Neural cell (in vitro differentiated cells): ENCODE measurements around the gene TEDC2. TPM values are rescaled to one million over a fixed set of nuclear protein-coding genes. Genes with fewer than 3 reads are reported as not detected.
A peak's percentile ranks its signal among the peaks of the same experiment; 100 is the strongest.

Experiments
- H2AFZ ChIP-seq: fragments of 200-600, 300-800 bp; sonication (generic), shearing (Covaris generic); 2 replicates; pipeline ENCODE4 v1.6.0; 2014; ENCODE audit warnings: low read depth, mild to moderate bottlenecking, antibody characterized with exemption, low read length, moderate library complexity
- H3F3A ChIP-seq: fragments of 200-600 bp; shearing (Covaris generic); 2 replicates; pipeline ENCODE4 v1.6.1; 2016; ENCODE audit warnings: mild to moderate bottlenecking, moderate library complexity, mixed read lengths, antibody characterized with exemption, low read length; ENCODE audit not compliant: insufficient read depth, poor library complexity, severe bottlenecking
- H3K27ac ChIP-seq: fragments of 200-600, 300-800 bp; sonication (generic), shearing (Covaris generic); 2 replicates; pipeline ENCODE4 v1.5.1; 2014; ENCODE audit warnings: mild to moderate bottlenecking, low read length, moderate library complexity
- H3K27me3 ChIP-seq: fragments of 300-800, 200-600 bp; sonication (generic), shearing (Covaris generic); 2 replicates; pipeline ENCODE4 v1.6.0; 2014; ENCODE audit warnings: mild to moderate bottlenecking, low read depth, low read length, moderate library complexity; ENCODE audit not compliant: insufficient read depth
- H3K36me3 ChIP-seq: fragments of 300-800, 200-600 bp; sonication (generic), shearing (Covaris generic); 2 replicates; pipeline ENCODE4 v1.5.1; 2014; ENCODE audit warnings: mild to moderate bottlenecking, antibody characterized with exemption, low read length, moderate library complexity; ENCODE audit not compliant: insufficient read depth
- H3K4me2 ChIP-seq: fragments of 300-800, 200-600 bp; sonication (generic), shearing (Covaris generic); 2 replicates; pipeline ENCODE4 v1.6.0; 2014; ENCODE audit warnings: mild to moderate bottlenecking, low read length
- H3K4me3 ChIP-seq: fragments of 300-800, 200-600 bp; sonication (generic), shearing (Covaris generic); 2 replicates; pipeline ENCODE4 v1.5.1; 2014; ENCODE audit warnings: mild to moderate bottlenecking, low read length, moderate library complexity
- H3K79me2 ChIP-seq: fragments of 200-600 bp; shearing (Covaris generic); replicated peaks from 2 replicates; pipeline ENCODE4 v1.6.0; 2014; ENCODE audit warnings: mild to moderate bottlenecking, low read length, moderate library complexity; ENCODE audit not compliant: insufficient read depth
- H3K9ac ChIP-seq: fragments of 300-800, 200-600 bp; sonication (generic), shearing (Covaris generic); 2 replicates; pipeline ENCODE4 v1.6.1; 2016; ENCODE audit warnings: mild to moderate bottlenecking, low read length, mixed read lengths
- H3K9me2 ChIP-seq: fragments of 200-600 bp; shearing (Covaris generic); 2 replicates; pipeline ENCODE4 v1.6.1; 2016; ENCODE audit warnings: mild to moderate bottlenecking, low read length, mixed read lengths; ENCODE audit not compliant: insufficient read depth
- H3K9me3 ChIP-seq: fragments of 200-600, 300-800 bp; sonication (generic), shearing (Covaris generic); 2 replicates; pipeline ENCODE4 v1.6.1; 2016; ENCODE audit warnings: mild to moderate bottlenecking, mixed run types, low read length, moderate library complexity, mixed read lengths
- H4K20me1 ChIP-seq: fragments of 200-600 bp; shearing (Covaris generic); 2 replicates; pipeline ENCODE4 v1.6.1; 2016; ENCODE audit warnings: mild to moderate bottlenecking, mixed run types; ENCODE audit not compliant: insufficient read depth
- CTCF ChIP-seq: fragments of 450-650 bp; IDR thresholded peaks from 2 replicates; pipeline ENCODE4 v1.5.1; 2014; ENCODE audit warnings: antibody characterized with exemption, mild to moderate bottlenecking, moderate library complexity; ENCODE audit not compliant: poor library complexity, severe bottlenecking
- EP300 ChIP-seq: fragments of 450-650 bp; conservative IDR thresholded peaks from 2 replicates; pipeline ENCODE4 v1.6.1; 2014; ENCODE audit warnings: antibody characterized with exemption, mild to moderate bottlenecking, moderate library complexity; ENCODE audit not compliant: poor library complexity, severe bottlenecking
- EZH2 ChIP-seq: fragments of 200-600, 300-800 bp; shearing (Covaris generic), sonication (generic); IDR thresholded peaks from 2 replicates; pipeline ENCODE4 v1.6.1; 2014; ENCODE audit warnings: antibody characterized with exemption, low read length, borderline replicate concordance, mild to moderate bottlenecking; ENCODE audit not compliant: insufficient read depth, poor library complexity, severe bottlenecking
- MXI1 ChIP-seq: fragments of 450-650 bp; conservative IDR thresholded peaks from 2 replicates; pipeline ENCODE4 v1.6.1; 2014; ENCODE audit warnings: antibody characterized with exemption, mild to moderate bottlenecking; ENCODE audit not compliant: poor library complexity, severe bottlenecking
- POLR2AphosphoS5 ChIP-seq: IDR thresholded peaks from 2 replicates; pipeline ENCODE4 v1.6.1; 2012
- RAD21 ChIP-seq: fragments of 450-650 bp; conservative IDR thresholded peaks from 2 replicates; pipeline ENCODE4 v1.6.1; 2014; ENCODE audit warnings: antibody characterized with exemption, mild to moderate bottlenecking, moderate library complexity
- SMC3 ChIP-seq: fragments of 450-650 bp; conservative IDR thresholded peaks from 2 replicates; pipeline ENCODE4 v1.6.1; 2014; ENCODE audit warnings: antibody characterized with exemption, mild to moderate bottlenecking, moderate library complexity; ENCODE audit not compliant: poor library complexity
- TAF1 ChIP-seq: IDR thresholded peaks from 2 replicates; pipeline ENCODE4 v1.6.1; 2012; ENCODE audit warnings: low read depth
- polyA plus RNA-seq: library from polyadenylated mRNA; depleted of rRNA; stranded (reverse); fragments of >200 nt; gene quantifications from 2 replicates; pipeline ENCODE4 v1.2.3, GENCODE V29; 2014
- TF ChIP-seq, protein P1 (sequence below): IDR thresholded peaks from 2 replicates; pipeline ENCODE4 v1.6.1; 2012; ENCODE audit warnings: borderline replicate concordance

TEDC2 gene
- polyA plus RNA-seq, 1 donor from 2014 or later, result 31.5 TPM

DNA sequence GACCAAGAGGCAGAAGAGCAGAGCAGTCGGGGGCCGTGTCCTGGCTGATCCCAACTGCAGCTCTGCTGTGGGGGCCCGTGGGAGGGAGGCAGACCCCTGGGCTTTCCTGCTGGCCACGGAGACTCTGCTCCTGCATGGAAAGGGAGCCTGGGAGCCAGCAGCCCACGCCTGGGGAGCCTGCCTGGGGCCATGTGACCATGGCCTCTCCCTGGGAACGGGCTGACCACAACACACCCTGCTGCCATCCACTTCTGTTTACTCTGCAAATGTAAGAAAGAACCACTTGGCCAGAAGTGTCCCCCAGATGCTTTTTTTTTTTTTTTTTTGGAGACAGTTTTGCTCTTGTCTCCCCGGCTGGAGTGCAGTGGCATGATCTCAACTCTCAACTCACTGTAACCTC is 2.0 kb upstream of the TEDC2 start:
- no peak for TF ChIP-seq TAF1
- TF ChIP-seq, protein P1, sequence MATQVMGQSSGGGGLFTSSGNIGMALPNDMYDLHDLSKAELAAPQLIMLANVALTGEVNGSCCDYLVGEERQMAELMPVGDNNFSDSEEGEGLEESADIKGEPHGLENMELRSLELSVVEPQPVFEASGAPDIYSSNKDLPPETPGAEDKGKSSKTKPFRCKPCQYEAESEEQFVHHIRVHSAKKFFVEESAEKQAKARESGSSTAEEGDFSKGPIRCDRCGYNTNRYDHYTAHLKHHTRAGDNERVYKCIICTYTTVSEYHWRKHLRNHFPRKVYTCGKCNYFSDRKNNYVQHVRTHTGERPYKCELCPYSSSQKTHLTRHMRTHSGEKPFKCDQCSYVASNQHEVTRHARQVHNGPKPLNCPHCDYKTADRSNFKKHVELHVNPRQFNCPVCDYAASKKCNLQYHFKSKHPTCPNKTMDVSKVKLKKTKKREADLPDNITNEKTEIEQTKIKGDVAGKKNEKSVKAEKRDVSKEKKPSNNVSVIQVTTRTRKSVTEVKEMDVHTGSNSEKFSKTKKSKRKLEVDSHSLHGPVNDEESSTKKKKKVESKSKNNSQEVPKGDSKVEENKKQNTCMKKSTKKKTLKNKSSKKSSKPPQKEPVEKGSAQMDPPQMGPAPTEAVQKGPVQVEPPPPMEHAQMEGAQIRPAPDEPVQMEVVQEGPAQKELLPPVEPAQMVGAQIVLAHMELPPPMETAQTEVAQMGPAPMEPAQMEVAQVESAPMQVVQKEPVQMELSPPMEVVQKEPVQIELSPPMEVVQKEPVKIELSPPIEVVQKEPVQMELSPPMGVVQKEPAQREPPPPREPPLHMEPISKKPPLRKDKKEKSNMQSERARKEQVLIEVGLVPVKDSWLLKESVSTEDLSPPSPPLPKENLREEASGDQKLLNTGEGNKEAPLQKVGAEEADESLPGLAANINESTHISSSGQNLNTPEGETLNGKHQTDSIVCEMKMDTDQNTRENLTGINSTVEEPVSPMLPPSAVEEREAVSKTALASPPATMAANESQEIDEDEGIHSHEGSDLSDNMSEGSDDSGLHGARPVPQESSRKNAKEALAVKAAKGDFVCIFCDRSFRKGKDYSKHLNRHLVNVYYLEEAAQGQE, result no peak
- TF ChIP-seq EP300, result no peak
- no peak for TF ChIP-seq MXI1
- no peak for TF ChIP-seq POLR2AphosphoS5
- no peak for TF ChIP-seq CTCF
- TF ChIP-seq SMC3, result no peak
- no peak for TF ChIP-seq EZH2
- TF ChIP-seq RAD21, result no peak
- H2AFZ ChIP-seq, result no peak overlapping the region
- H3K36me3 ChIP-seq, result no peaks in the 10 kb centered on the region
- no peaks in the 10 kb centered on the region for H3F3A ChIP-seq
- H4K20me1 ChIP-seq, result no peaks in the 10 kb centered on the region
- no peaks in the 10 kb centered on the region for H3K27me3 ChIP-seq
- no peaks in the 10 kb centered on the region for H3K79me2 ChIP-seq
- no peak overlapping the region for H3K4me2 ChIP-seq
- H3K9ac ChIP-seq, result no peak overlapping the region
- H3K27ac ChIP-seq, result no peak overlapping the region
- no peaks in the 10 kb centered on the region for H3K9me3 ChIP-seq
- no peaks in the 10 kb centered on the region for H3K9me2 ChIP-seq
- H3K4me3 ChIP-seq, result no peak overlapping the region

DNA sequence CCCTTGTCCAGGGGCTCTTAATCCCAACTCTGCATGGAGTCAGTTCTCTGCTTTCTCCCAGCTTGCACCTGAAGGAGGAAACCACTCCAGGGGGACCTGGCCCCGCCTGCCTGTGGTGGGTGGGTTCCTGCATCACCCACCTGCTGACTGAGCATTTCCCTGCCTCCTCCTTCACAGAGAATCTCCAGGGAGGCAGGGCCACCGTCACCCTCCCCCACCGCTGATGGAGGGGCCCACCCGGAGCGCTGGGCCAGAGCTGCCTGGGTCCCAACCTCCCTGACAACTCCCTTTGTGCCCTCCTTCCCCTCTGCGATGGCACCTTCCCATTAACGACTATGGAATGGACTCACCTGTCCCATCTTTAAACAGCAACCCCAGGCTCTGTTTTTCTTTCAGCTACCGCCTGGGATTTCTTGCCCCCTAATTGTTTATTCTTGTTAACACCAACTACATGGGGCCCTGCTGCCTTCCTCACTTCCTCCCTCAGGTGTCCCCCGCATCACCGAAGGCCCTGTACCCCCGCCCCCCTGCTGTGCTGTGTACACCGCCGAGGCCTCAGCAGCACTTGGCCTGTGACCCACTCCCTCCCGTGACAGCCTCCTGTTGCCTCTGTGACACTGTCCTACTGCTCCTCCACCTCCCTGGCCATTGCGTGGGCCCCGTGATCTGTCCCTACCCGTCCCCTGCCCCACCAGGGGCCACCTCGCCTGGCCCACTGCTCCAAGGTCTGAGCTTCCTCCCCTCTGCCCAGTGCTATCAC is 842 bp upstream of the TEDC2 start:
- no peaks in the 10 kb centered on the region for H3F3A ChIP-seq
- H3K4me2 ChIP-seq, result peak overlapping the region; percentile 74
- no peak for TF ChIP-seq CTCF
- no peak for TF ChIP-seq POLR2AphosphoS5
- TF ChIP-seq, protein P1, result no peak
- TF ChIP-seq TAF1, result no peak
- no peak for TF ChIP-seq MXI1
- no peak for TF ChIP-seq EZH2
- TF ChIP-seq RAD21, result no peak
- TF ChIP-seq SMC3, result no peak
- TF ChIP-seq EP300, result no peak
- H3K27ac ChIP-seq, result no peak overlapping the region
- H4K20me1 ChIP-seq, result no peaks in the 10 kb centered on the region
- H3K36me3 ChIP-seq, result no peaks in the 10 kb centered on the region
- no peaks in the 10 kb centered on the region for H3K9me3 ChIP-seq
- peak overlapping the region; percentile 66 for H3K4me3 ChIP-seq
- H3K79me2 ChIP-seq, result no peaks in the 10 kb centered on the region
- no peak overlapping the region for H2AFZ ChIP-seq
- H3K9me2 ChIP-seq, result no peaks in the 10 kb centered on the region
- H3K9ac ChIP-seq, result peak overlapping the region; percentile 52
- H3K27me3 ChIP-seq, result no peaks in the 10 kb centered on the region
